Fibroblast of lung (primary cell): ENCODE results near the gene TMEM98. TPM values are rescaled to one million over a fixed set of nuclear protein-coding genes. Genes with fewer than 3 reads are reported as not detected.
"Not testable (repeated sequence)": the region's sequence is repeated elsewhere in the genome, so short reads cannot be mapped to it uniquely, and the experiment has no call there.

Experiments used
- DNase-seq, 2 donors: peaks; one replicate each; pipeline versions ENCODE4 v3.0.0 to v3.0.0-alpha.2; 2010; ENCODE audit warnings: low read depth in 2 of 2
- H2AFZ ChIP-seq: 2 replicates; pipeline ENCODE4 v1.5.1; 2012; ENCODE audit warnings: low read length, control low read depth, inconsistent platforms
- H3K27ac ChIP-seq: 2 replicates; pipeline ENCODE4 v1.5.1; 2011; ENCODE audit warnings: low read length, control low read depth; ENCODE audit not compliant: insufficient read depth
- H3K27me3 ChIP-seq: 2 replicates; pipeline ENCODE4 v1.5.1; 2011; ENCODE audit warnings: mild to moderate bottlenecking, low read length; ENCODE audit not compliant: control insufficient read depth, insufficient read depth
- H3K36me3 ChIP-seq: 2 replicates; pipeline ENCODE4 v1.5.1; 2011; ENCODE audit warnings: low read length; ENCODE audit not compliant: control insufficient read depth, insufficient read depth
- H3K4me1 ChIP-seq: 2 replicates; pipeline ENCODE4 v1.5.1; 2011; ENCODE audit warnings: low read length; ENCODE audit not compliant: control insufficient read depth, insufficient read depth; ENCODE audit errors: extremely low read depth
- H3K4me2 ChIP-seq: 2 replicates; pipeline ENCODE4 v1.5.1; 2011; ENCODE audit warnings: low read length, control low read depth; ENCODE audit not compliant: insufficient read depth; ENCODE audit errors: extremely low read depth
- H3K4me3 ChIP-seq, 4 experiments: fragments of 200-600 bp in 1 of 4; sonication (generic) in 1 of 4; replicated peaks in 1 of 4; 2 replicates each; pipeline ENCODE4 v1.5.1; 2011 to 2016; ENCODE audit warnings: low read length in 4 of 4, low read depth in 3 of 4, mild to moderate bottlenecking in 3 of 4, control low read depth in 2 of 4, inconsistent platforms in 1 of 4, mixed read lengths in 1 of 4; ENCODE audit not compliant: insufficient read depth in 1 of 4; ENCODE audit errors: control extremely low read depth in 1 of 4
- H3K79me2 ChIP-seq: 2 replicates; pipeline ENCODE4 v1.5.1; 2012; ENCODE audit warnings: mild to moderate bottlenecking, low read length, inconsistent platforms; ENCODE audit not compliant: control insufficient read depth, insufficient read depth
- H3K9ac ChIP-seq: 2 replicates; pipeline ENCODE4 v1.5.1; 2011; ENCODE audit warnings: mild to moderate bottlenecking, low read length, control low read depth; ENCODE audit not compliant: insufficient read depth
- H3K9me3 ChIP-seq: 2 replicates; pipeline ENCODE4 v1.5.1; 2012; ENCODE audit warnings: low read depth, low read length; ENCODE audit not compliant: control insufficient read depth, insufficient read depth
- H4K20me1 ChIP-seq: 2 replicates; pipeline ENCODE4 v1.5.1; 2011; ENCODE audit warnings: low read length; ENCODE audit not compliant: control insufficient read depth, insufficient read depth; ENCODE audit errors: extremely low read depth
- EZH2 ChIP-seq: IDR thresholded peaks from 2 replicates; pipeline ENCODE4 v1.5.1; 2012; ENCODE audit warnings: low read length, control low read depth, mild to moderate bottlenecking; ENCODE audit errors: missing control alignments
- polyA plus RNA-seq, 2 donors: library from polyadenylated mRNA; depleted of rRNA in 1 of 2; stranded (reverse) in 1 of 2; unstranded in 1 of 2; fragments of >200 nt; gene quantifications; 2 replicates each; pipeline ENCODE4 v1.2.1, GENCODE V29; 2011 to 2012; ENCODE audit warnings: missing spikeins in 1 of 2
- total RNA-seq: library from RNA; depleted of rRNA; stranded (reverse); fragments of >200 nt; gene quantifications from 2 replicates; pipeline ENCODE4 v1.2.1, GENCODE V29; 2014
- TF ChIP-seq, protein P1 (sequence below), 2 donors: IDR thresholded peaks in 1 of 2; conservative IDR thresholded peaks in 1 of 2; 1 replicate in 1 of 2; 2 replicates in 1 of 2; pipeline ENCODE4 v1.5.1; 2011 to 2012; ENCODE audit warnings: low read length in 2 of 2, control low read depth in 1 of 2, inconsistent platforms in 1 of 2, low read depth in 1 of 2, mild to moderate bottlenecking in 1 of 2

Gene TMEM98
- total and polyA plus RNA-seq, 2 donors (not counting 1 experiment from before 2014, with no cell fraction given) = 153 to 220 TPM

GRCh38 chr17:32921017-32921416 is 6.9 kb upstream of the TMEM98 start:
- TF ChIP-seq, protein P1, sequence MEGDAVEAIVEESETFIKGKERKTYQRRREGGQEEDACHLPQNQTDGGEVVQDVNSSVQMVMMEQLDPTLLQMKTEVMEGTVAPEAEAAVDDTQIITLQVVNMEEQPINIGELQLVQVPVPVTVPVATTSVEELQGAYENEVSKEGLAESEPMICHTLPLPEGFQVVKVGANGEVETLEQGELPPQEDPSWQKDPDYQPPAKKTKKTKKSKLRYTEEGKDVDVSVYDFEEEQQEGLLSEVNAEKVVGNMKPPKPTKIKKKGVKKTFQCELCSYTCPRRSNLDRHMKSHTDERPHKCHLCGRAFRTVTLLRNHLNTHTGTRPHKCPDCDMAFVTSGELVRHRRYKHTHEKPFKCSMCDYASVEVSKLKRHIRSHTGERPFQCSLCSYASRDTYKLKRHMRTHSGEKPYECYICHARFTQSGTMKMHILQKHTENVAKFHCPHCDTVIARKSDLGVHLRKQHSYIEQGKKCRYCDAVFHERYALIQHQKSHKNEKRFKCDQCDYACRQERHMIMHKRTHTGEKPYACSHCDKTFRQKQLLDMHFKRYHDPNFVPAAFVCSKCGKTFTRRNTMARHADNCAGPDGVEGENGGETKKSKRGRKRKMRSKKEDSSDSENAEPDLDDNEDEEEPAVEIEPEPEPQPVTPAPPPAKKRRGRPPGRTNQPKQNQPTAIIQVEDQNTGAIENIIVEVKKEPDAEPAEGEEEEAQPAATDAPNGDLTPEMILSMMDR (conservative IDR thresholded peaks at IDR 0.05 in 1 of 2, IDR thresholded peaks at IDR 0.05 in 1 of 2; ENCODE audit: low read depth in 1 of 2, low read length in 2 of 2) = no peak
- no peak for TF ChIP-seq EZH2
- Histone ChIP-seq H3K79me2 (no peaks in the 10 kb centered on the region), H3K4me3 (no peak overlapping the region), H3K27ac (no peak overlapping the region), H3K9me3 (no peaks in the 10 kb centered on the region), H3K27me3 (no peaks in the 10 kb centered on the region), H3K4me2 (no peak overlapping the region), H3K36me3 (no peaks in the 10 kb centered on the region), H4K20me1 (no peaks in the 10 kb centered on the region), H3K9ac (no peak overlapping the region), H2AFZ (no peak overlapping the region), H3K4me1 (no peaks in the 10 kb centered on the region)
- DNase-seq = no peak

DNA sequence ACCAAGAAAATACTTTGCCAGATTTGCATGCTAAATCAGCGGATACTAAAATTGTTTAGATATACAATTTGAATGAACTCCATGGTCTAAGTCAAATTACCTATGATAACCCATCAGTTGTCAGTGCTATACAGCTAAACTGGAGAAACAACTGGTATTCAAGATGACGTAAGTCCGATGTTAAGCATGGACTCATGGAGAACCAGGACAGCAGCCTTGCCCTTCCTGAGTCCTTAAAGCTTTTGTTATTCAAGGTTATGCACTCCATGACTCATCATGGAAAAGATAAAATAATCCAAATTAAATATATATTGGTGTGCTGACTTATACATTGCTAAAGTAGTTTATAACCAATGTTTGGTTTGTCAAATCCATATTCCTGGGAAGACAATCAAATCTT is 4.0 kb upstream of the TMEM98 start:
- not testable (repeated sequence) for H2AFZ ChIP-seq, H3K4me2 ChIP-seq, H3K4me1 ChIP-seq, H3K27ac ChIP-seq, DNase-seq, H3K27me3 ChIP-seq, H3K36me3 ChIP-seq, H3K9ac ChIP-seq, H3K9me3 ChIP-seq, H3K79me2 ChIP-seq, H4K20me1 ChIP-seq, H3K4me3 ChIP-seq

- Histone ChIP-seq H3K9ac (no peak overlapping the region), H3K36me3 (no peaks in the 10 kb centered on the region), H3K9me3 (no peaks in the 10 kb centered on the region), H4K20me1 (no peaks in the 10 kb centered on the region), H2AFZ (no peak overlapping the region), H3K79me2 (peaks cover 2% of the 10 kb centered on the region), H3K4me2 (no peak overlapping the region), H3K4me1 (peaks cover 7% of the 10 kb centered on the region), H3K27ac (no peak overlapping the region), H3K27me3 (no peaks in the 10 kb centered on the region), H3K4me3 (no peak overlapping the region)
- no peak for DNase-seq
- TF ChIP-seq, protein P1 (conservative IDR thresholded peaks at IDR 0.05 in 1 of 2, IDR thresholded peaks at IDR 0.05 in 1 of 2; ENCODE audit: low read depth in 1 of 2, low read length in 2 of 2) = no peak
- no peak for TF ChIP-seq EZH2
Measured at GRCh38 chr17:32926183-32926582, 1.8 kb upstream of the TMEM98 start.

- not testable (repeated sequence) for H3K4me3 ChIP-seq, DNase-seq, H3K27me3 ChIP-seq, H4K20me1 ChIP-seq, H3K27ac ChIP-seq, H3K36me3 ChIP-seq, H3K4me1 ChIP-seq, H3K4me2 ChIP-seq, H3K79me2 ChIP-seq, H3K9me3 ChIP-seq
- peak overlapping the region; percentile 23 for H3K9ac ChIP-seq
- H2AFZ ChIP-seq = peak overlapping the region; percentile 96
Measured at GRCh38 chr17:32926789-32927188, 1.2 kb upstream of the TMEM98 start.
